GM12878 (cell line): ENCODE data around the gene KDM4D. TPM values are rescaled to one million over a fixed set of nuclear protein-coding genes. Genes with fewer than 3 reads are reported as not detected.

Experiments used
- ATAC-seq: fragments of 200-7000 bp; cut with Tn5 transposase; 3 replicates; pipeline ENCODE4 v1.9.1; 2020; ENCODE audit warnings: mild to moderate bottlenecking, moderate library complexity
- BruUV-seq: library from RNA; stranded (reverse); fragments of 400-500 nt; replicated peaks from 2 replicates; lab custom pipeline; 2021; lab: Mats Ljungman, UMichigan
- CTCF ChIA-PET: fragments of 300-600 bp; sonication (Branson Sonifier 250); formaldehyde crosslinking; extraction: SDS; loops from one replicate; lab custom pipeline; 2021; ENCODE audit warnings: inconsistent platforms; lab: Yijun Ruan, JAX
- POLR2A ChIA-PET: fragments of 350-600 bp; formaldehyde crosslinking; extraction: SDS; loops from one replicate; lab custom pipeline; 2021; ENCODE audit warnings: inconsistent platforms; lab: Charles Lee
- RAD21 ChIA-PET: fragments of 300-600 bp; sonication (Branson Sonifier 250); formaldehyde crosslinking; loops from one replicate; lab custom pipeline; 2023; ENCODE audit warnings: antibody characterized with exemption; ENCODE audit not compliant: unreplicated experiment; lab: Charles Lee
- SMC1A ChIA-PET: fragments of 300-600 bp; sonication (Branson Sonifier 250); formaldehyde crosslinking; loops from one replicate; lab custom pipeline; 2023; ENCODE audit not compliant: unreplicated experiment, uncharacterized antibody; lab: Charles Lee
- DNase-seq: peaks from one replicate; pipeline ENCODE4 v3.0.0-alpha.2; 2011; ENCODE audit warnings: low read depth, low spot score
- FAIRE-seq: peaks from 3 replicates; lab custom pipeline; 2011; peaks lifted over from hg19 to GRCh38; lab: Jason Lieb, UNC
- H2AFZ ChIP-seq: 2 replicates; pipeline ENCODE4 v1.6.0; 2011; ENCODE audit warnings: low read depth, low read length, control low read depth; ENCODE audit not compliant: control insufficient read depth
- H3K27ac ChIP-seq: 2 replicates; pipeline ENCODE4 v1.5.1; 2011; ENCODE audit warnings: control low read depth; ENCODE audit not compliant: control insufficient read depth, insufficient read depth
- H3K27me3 ChIP-seq, 2 experiments: replicated peaks in 1 of 2; 2 replicates each; pipeline versions ENCODE4 v1.6.0 to v1.6.1; 2011; ENCODE audit warnings: low read length in 1 of 2; ENCODE audit not compliant: control insufficient read depth in 2 of 2, insufficient read depth in 2 of 2
- H3K36me3 ChIP-seq, 2 experiments: 2 replicates each; pipeline ENCODE4 v1.5.1; 2011; ENCODE audit warnings: low read length in 1 of 2; ENCODE audit not compliant: control insufficient read depth in 2 of 2, insufficient read depth in 2 of 2
- H3K4me1 ChIP-seq: 2 replicates; pipeline ENCODE4 v1.6.1; 2011; ENCODE audit warnings: mild to moderate bottlenecking, low read length, moderate library complexity, mixed read lengths; ENCODE audit not compliant: control insufficient read depth, insufficient read depth
- H3K4me2 ChIP-seq: 2 replicates; pipeline ENCODE4 v1.6.0; 2011; ENCODE audit warnings: control low read depth; ENCODE audit not compliant: control insufficient read depth, insufficient read depth
- H3K4me3 ChIP-seq: fragments of 200-600 bp; sonication (generic); 2 replicates; pipeline ENCODE4 v1.5.1; 2016
- H3K79me2 ChIP-seq: 2 replicates; pipeline ENCODE4 v1.6.0; 2011; ENCODE audit warnings: low read length; ENCODE audit not compliant: control insufficient read depth, insufficient read depth
- H3K9ac ChIP-seq: 2 replicates; pipeline ENCODE4 v1.8.0; 2011; ENCODE audit warnings: low read length, control low read depth, mixed read lengths; ENCODE audit not compliant: control insufficient read depth, insufficient read depth
- H3K9me3 ChIP-seq: replicated peaks from 3 replicates; pipeline ENCODE4 v1.5.1; 2011; ENCODE audit warnings: mild to moderate bottlenecking, low read length; ENCODE audit not compliant: control insufficient read depth, insufficient read depth
- H4K20me1 ChIP-seq: 2 replicates; pipeline ENCODE4 v1.6.0; 2011; ENCODE audit not compliant: control insufficient read depth, insufficient read depth
- BCLAF1 ChIP-seq: fragments of 450-650 bp; IDR thresholded peaks from 2 replicates; pipeline ENCODE4 v1.6.1; 2017; ENCODE audit warnings: antibody characterized with exemption, mild to moderate bottlenecking, moderate library complexity
- CBX5 ChIP-seq: sonication (generic); IDR thresholded peaks from 2 replicates; pipeline ENCODE4 v1.6.1; 2016; ENCODE audit warnings: low read depth, moderate library complexity, mild to moderate bottlenecking, inconsistent platforms
- CTCF ChIP-seq, 3 experiments: IDR thresholded peaks in 2 of 3; conservative IDR thresholded peaks in 1 of 3; 2 replicates each; pipeline ENCODE4 v1.5.1; 2011; ENCODE audit warnings: low read depth in 3 of 3, low read length in 3 of 3, mild to moderate bottlenecking in 3 of 3, control low read depth in 2 of 3, moderate library complexity in 2 of 3, inconsistent platforms in 1 of 3, mixed read lengths in 1 of 3; ENCODE audit not compliant: control insufficient read depth in 2 of 3, insufficient read depth in 1 of 3; ENCODE audit errors: extremely low read depth in 1 of 3
- FOXM1 ChIP-seq: IDR thresholded peaks from 2 replicates; pipeline ENCODE4 v1.6.1; 2012; ENCODE audit warnings: low read depth, mild to moderate bottlenecking, inconsistent platforms, low read length, moderate library complexity
- MTA2 ChIP-seq: fragments of 450-650 bp; IDR thresholded peaks from 2 replicates; pipeline ENCODE4 v1.6.1; 2016; ENCODE audit warnings: low read depth, mild to moderate bottlenecking, moderate library complexity
- NFYA ChIP-seq: IDR thresholded peaks from 2 replicates; pipeline ENCODE4 v1.6.1; 2011; ENCODE audit warnings: low read depth, mild to moderate bottlenecking, low read length, improper control_type of control experiment, borderline replicate concordance
- PAX8 ChIP-seq: fragments of 450-650 bp; IDR thresholded peaks from 2 replicates; pipeline ENCODE4 v1.6.1; 2017; ENCODE audit warnings: mild to moderate bottlenecking, moderate library complexity
- POLR2A ChIP-seq: IDR thresholded peaks from 2 replicates; pipeline ENCODE4 v1.6.1; 2011; ENCODE audit warnings: low read depth, mild to moderate bottlenecking, low read length
- POLR2AphosphoS5 ChIP-seq: IDR thresholded peaks from 2 replicates; pipeline ENCODE4 v1.6.1; 2011; ENCODE audit warnings: mild to moderate bottlenecking, low read length, inconsistent platforms
- RAD51 ChIP-seq: fragments of 450-650 bp; IDR thresholded peaks from 2 replicates; pipeline ENCODE4 v1.6.1; 2016; ENCODE audit warnings: moderate library complexity, mild to moderate bottlenecking, inconsistent platforms
- ZBTB40 ChIP-seq: fragments of 450-650 bp; IDR thresholded peaks from 2 replicates; pipeline ENCODE4 v1.6.1; 2016; ENCODE audit warnings: mild to moderate bottlenecking, moderate library complexity, borderline replicate concordance
- ZSCAN29 ChIP-seq: fragments of 450-650 bp; IDR thresholded peaks from 2 replicates; pipeline ENCODE4 v1.6.1; 2017; ENCODE audit warnings: mild to moderate bottlenecking, moderate library complexity
- WGBS: methylation state at CpG from one replicate; pipeline ENCODE4 v1.1.6; 2016; ENCODE audit warnings: low lambda C conversion rate; ENCODE audit not compliant: insufficient replicate concordance, insufficient coverage; ENCODE audit errors: missing lambda C conversion rate; 5-methylcytosine and 5-hydroxymethylcytosine counted together
- in situ Hi-C: fragments of 300-500 bp; cut with MboI; formaldehyde crosslinking; loops from 9 replicates; pipeline ENCODE4 v1.14.3; 2018; ENCODE audit warnings: mixed read lengths
- intact Hi-C: fragments of 100-400 bp; cut with micrococcal nuclease; formaldehyde crosslinking; loops from one replicate; pipeline ENCODE4 v1.14.2; 2022; ENCODE audit not compliant: unreplicated experiment
- polyA plus RNA-seq, 11 experiments: library from polyadenylated mRNA; depleted of rRNA in 4 of 11; unstranded in 6 of 11; stranded (reverse) in 5 of 11; fragments of >200 nt; fragmentation: Nextera tagmentation in 4 of 11; fragmentation: Illumina TruSeq in 1 of 11; extraction: Ambion mirVana in 4 of 11; extraction: Trizol in 1 of 11; gene quantifications; 1 replicate in 1 of 11; 2 replicates in 10 of 11; pipeline versions ENCODE4 v1.2.1 to v1.2.3, GENCODE V29; 2011 to 2016; ENCODE audit warnings: inconsistent platforms in 2 of 11, missing spikeins in 2 of 11, low read depth in 1 of 11
- total RNA-seq, 4 experiments: library from RNA; depleted of rRNA in 3 of 4; stranded (reverse); fragments of >200 nt in 3 of 4; fragmentation: Illumina TruSeq in 1 of 4; extraction: Trizol in 1 of 4; gene quantifications; 2 replicates each; pipeline versions ENCODE4 v1.2.1 to v1.2.3, GENCODE V29; 2013 to 2021

Gene KDM4D
- total and polyA plus RNA-seq, 10 of the 15 experiments (the other 5 are each of a cell fraction or from before 2014, with no cell fraction given) = 0.63 to 2.6 (median 1.3) TPM

- H3K4me2 ChIP-seq = no peak overlapping the region
- no peaks in the 10 kb centered on the region for H3K36me3 ChIP-seq
- H3K27ac ChIP-seq = no peak overlapping the region
- TF ChIP-seq NFYA (no peak), ZBTB40 (no peak), RAD51 (no peak), FOXM1 (no peak), CBX5 (no peak), CTCF (IDR thresholded peaks at IDR 0.05 in 2 of 3, conservative IDR thresholded peaks at IDR 0.05 in 1 of 3; ENCODE audit: control insufficient read depth in 2 of 3, extremely low read depth in 1 of 3, insufficient read depth in 1 of 3, low read depth in 3 of 3, low read length in 3 of 3) (no peak), BCLAF1 (no peak), POLR2AphosphoS5 (no peak), PAX8 (no peak), MTA2 (no peak), ZSCAN29 (no peak), POLR2A (no peak)
- intact Hi-C loops = no loop called here
- ChIA-PET CTCF (no interaction called here), POLR2A (no interaction called here), SMC1A (no interaction called here), RAD21 (no interaction called here)
- no TSS peak for BruUV-seq
- H3K9me3 ChIP-seq = no peaks in the 10 kb centered on the region; the same call in 1 of the 3 replicates
- H3K79me2 ChIP-seq = no peaks in the 10 kb centered on the region
- DNase-seq = no peak
- H2AFZ ChIP-seq = no peak overlapping the region
- no peak for FAIRE-seq
- WGBS = 35% methylated on average over 6 of the region's 6 CpGs
- H3K27me3 ChIP-seq = no peaks in the 10 kb centered on the region; a peak in 1 of 4 replicates
- in situ Hi-C loops = no loop called here
- no peak overlapping the region for H3K9ac ChIP-seq
- no peak overlapping the region for H3K4me3 ChIP-seq
- ATAC-seq = no peak
- no peaks in the 10 kb centered on the region for H4K20me1 ChIP-seq
- no peaks in the 10 kb centered on the region for H3K4me1 ChIP-seq
Observed at GRCh38 chr11:94926698-94927237, 46.7 kb upstream of the KDM4D start.
